Forelimb muscle (tissue), 1 donor: ENCODE data around the gene ZFP36L2. TPM values are rescaled to one million over a fixed set of nuclear protein-coding genes. Genes with fewer than 3 reads are reported as not detected.

Experiments used
- DNase-seq: peaks from one replicate; pipeline ENCODE4 v3.0.0-alpha.2; 2013; ENCODE audit warnings: low read depth
- polyA plus RNA-seq: library from polyadenylated mRNA; unstranded; fragments of 120-200 nt; gene quantifications from one replicate; pipeline ENCODE4 v1.2.1, GENCODE V29; 2013; ENCODE audit not compliant: insufficient read length

The ZFP36L2 gene
- polyA plus RNA-seq, 1 donor = 55.1 TPM

DNA sequence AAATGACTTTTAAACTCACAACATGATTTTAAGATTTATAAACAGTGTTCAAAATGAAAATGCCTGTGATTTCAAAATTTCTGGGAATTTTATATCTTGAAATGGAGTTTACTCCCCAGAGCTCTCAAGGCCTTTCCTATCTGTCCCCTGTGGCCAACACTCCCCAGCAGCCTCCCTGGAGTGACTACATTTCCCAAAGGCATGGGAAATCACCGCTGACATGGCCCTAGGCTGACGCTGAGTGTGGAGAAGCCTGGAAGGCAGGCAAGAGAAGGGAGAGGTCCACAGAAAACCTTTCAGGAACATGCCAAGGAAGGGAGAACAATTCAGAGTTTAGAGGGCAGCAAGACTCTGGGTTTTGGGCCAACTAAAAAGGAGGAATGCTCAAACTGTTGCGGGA, 20.2 kb upstream of the ZFP36L2 start:
- no peak for DNase-seq

DNA sequence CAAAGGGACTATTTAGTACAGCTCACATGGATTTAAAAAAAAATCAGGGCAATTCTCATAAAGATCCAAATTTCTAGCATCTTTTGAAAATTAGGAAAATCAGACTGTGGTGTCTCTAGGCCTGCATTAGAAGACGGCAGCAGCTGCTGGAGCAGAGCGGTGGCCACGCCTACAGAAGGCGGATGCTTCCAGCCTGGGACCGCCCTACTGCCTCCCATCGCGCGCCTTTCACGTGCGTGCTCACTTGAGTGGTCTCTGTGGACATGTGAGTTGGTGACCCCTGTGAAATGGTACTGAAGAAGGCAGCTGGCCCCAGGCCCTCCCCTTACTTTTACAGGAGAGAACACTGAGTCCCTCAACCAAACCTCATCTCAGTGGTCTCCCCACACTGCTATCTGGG, 15.2 kb upstream of the ZFP36L2 start:
- no peak for DNase-seq

DNA sequence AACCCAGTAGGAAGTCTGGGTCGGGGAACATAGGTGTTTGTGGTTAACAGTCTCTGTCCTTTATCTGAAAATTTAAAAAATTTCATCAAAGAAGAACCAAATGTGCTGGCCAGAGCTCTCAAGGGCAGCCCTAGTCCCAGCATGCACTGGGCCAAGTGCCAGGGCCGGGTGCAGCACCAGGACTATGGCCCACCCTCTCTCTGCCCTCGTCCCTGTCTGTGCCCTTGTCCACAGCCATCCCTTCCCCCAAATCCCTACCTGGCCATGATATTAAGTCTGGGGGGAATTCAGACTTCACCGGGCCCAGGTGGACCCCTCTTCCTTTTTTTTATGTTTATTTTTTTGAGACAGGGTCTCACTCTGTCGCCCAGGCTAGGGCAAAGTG, 14.4 kb upstream of the ZFP36L2 start:
- DNase-seq = no peak

DNA sequence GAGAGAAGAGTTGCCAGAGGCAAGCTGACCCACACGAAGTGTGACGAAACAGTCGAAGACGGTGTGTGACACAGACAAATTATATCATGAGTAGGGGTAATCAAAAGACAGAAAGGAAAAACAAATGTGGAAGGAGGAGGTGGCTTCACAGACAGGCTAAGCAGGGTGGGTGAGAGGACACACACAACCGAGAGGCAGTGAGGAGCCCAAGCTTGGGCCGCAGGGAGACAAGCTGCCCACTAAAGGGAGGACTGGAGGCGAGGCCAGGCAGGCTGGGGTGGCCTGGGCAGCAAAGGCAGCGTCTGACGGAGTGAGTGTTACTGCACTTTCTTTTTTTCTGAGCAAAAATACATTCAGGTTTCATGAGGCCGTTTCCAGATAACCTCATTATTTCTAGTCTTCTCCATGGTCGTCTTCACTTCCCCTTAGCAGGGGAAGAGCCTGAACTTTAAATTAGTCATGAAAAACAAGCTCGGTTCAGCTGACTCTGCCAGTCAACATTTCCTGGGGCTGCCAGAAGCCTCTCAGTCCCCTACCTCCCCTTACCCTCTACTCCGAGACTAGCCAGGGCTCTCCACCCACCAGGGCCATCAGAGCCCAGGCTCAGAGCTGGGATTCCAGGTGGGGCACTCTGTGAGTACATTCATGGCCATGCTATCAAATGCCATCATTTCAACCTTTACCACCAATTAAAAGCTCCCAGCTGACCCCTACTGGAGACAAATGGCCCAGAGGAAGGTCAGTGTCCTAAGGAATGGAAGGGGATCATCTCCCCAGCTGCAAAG, 13.8 kb upstream of the ZFP36L2 start:
- DNase-seq = no peak

DNA sequence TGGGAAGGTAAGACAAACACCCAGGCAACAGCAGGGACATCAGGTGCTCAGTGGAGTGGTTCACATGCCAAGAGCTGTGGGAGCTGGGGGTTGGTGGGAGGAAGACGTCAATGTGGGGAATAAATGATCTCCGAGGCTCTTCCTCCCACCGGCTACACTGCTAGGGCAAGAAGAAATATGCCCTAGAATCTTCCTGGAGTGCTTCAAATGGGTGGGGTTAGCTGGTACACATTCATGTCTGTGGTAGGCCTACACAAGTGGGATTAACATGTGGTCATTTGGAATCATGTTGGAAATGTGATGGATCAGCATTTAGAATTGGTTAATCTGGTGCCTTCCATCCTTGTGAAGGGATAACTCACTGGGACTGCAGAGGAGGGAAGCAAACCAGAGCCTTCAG, 12.4 kb upstream of the ZFP36L2 start:
- DNase-seq = no peak

DNA sequence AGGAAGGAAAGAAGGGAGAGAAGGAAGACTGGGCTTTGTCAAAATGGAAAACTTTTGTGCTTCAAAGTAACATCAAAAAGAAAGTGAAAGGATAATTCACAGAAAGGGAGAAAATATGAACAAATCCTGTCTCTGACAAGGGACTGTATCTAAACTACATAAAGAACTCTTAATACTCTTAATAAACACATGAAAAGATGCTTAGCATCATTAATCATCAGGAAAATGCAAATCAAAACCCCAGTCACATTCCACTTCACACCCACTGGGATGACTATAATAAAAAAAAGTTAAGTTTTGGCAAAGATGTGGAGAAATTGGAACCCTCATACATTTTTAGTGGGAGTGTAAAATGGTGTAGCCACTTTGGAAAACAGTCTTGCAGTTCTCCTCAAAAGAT, 11.8 kb upstream of the ZFP36L2 start:
- no peak for DNase-seq

DNA sequence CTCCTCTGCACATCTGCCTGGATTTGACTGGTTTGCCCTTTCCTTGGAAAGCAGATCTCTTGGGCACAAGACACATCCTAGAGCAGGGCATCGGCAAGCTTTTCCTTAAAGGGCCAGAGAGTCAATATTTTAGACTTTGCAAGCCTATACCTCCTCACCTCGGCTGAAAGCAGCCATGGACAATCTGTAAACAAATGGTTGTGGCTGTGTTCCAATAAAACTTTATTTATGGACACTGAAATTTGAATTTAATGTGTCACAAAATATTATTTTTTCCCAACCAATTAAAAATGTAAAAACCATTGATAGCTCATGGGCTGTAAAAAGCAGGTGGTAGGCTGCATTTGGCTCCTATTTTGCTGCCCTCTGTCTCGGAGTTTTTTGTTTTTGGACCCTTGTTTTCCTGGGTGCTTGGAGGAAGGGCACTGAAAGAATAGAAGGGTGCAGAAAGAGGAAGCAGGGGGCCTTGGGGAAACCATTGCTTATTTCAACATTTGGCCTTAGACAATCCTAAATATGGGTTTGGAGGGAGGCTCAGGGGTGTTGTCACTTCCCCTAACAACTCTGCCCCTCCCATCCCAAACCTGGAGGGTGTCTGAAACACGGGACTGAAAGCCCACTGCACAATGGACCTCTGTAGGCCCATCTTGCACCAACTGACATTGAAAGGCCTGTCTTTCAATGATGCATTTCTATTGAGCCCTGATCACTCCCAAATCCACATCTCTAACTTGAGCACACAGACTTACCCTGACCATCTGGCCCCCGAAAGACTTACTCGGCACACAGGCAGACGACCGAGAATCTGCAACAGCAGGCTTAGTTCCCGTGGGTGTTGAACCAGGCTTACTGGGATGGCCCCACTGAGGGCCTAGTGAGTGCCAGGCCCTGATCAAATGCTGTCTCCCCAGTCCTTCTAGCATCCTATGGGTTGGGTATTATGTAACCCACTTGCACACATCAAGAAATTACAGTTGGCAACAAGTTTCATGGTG, 7.1 kb upstream of the ZFP36L2 start:
- DNase-seq = no peak

DNA sequence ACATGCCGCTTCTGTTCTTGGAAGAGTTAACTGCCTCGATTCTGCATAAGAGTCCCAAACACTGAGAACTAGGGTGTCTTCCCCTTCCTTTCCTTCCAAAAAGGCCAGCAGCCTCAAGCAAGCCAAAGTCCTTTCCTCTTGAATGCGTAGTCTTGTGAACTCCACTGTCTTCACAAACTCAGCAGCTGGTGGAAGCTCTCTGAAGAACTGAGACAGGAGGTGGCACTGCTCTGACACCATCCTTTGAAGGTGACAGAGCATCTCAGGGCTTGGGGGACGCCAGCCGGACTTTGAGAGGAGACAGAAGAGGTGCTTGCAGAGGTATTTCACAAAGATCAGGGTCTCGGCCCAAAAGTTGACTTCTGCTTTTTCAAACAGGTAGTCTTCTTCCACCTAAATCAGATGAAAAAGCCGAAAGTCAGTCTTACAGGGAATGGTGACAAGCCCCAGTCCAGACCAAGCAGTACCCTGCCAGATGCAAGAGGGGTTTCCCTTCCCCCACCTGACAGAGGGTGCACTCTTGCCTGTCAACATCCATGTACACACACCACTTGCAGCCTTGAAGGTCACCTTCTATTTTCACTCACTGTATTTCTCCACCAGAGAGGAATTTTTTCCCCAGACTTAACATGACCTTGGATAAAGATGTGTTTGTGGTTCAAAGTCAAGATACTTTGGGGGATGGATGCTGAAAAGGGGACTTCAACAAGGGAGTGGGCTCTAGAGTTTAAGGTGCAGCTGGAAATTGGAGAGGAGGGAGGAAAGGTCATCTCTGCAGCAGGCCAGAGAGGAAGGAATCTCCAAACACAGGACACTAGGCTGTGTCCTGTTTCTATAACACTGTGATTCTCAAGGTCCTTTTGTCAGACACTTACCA, 4.8 kb upstream of the ZFP36L2 start:
- no peak for DNase-seq

DNA sequence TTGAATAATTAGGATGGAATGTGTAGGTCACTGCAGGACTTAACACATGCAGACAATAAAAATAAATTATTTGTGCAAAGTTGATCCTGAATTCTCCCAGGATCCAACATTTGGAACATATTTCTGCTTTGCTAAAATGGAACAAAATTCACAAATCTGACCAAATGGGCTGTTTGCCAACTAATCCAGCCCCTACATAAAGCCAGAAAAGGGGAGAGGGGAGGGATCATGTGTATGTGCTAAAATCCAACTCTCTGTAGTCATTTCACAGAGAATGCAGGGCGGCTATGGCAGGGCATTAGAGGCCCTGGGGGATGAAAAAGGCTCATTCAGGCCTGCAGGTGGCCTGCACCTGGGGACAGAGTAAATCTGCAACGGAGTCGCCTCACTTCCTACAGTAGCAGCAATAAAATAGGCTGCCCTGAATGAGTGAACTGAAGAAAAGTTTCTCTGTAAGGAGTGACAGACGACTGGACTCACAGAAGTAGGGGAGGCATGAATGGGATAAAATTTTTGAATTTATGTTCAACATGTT, 4.0 kb upstream of the ZFP36L2 start:
- DNase-seq = no peak

DNA sequence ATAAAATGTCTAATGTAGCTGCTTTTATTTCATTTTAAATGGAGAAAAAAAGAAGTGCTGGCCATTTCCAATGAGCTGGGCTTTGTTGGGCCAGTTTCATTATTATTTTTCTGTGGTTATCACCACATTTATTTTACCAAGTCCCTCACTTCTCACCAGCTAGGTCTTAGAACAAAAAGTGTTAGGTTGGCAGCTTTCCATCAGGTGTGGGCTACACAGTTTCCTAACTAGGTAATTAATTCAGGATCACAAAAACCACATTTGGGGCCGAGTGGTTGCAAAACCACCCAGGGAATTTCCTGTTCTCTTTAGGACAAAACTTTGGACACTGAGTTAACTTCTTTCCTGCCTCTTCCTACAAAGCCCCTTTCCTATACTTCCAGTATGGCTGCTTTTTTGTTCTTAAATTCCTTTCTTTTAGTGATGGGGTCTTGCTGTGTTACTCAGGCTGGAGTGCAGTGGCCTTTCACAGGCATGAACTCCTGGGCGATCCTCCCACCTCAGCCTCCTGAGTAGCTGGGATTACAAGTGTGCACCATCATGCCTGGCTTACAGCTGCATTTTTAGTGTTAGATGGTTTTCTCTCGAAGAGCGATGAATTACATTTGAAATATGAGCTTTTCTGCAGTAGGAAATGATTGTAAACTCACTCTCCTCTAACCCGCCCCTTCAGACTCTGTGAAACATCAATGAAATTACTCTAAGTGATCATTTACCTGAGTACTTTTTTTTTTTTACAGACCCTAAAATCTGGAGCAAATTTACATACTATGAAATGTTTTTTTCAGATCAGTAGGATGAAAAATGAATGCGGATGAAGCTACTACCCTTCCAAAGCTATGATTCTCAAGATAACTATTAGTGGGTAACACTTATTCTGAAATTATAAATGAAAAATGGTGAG, 2.6 kb upstream of the ZFP36L2 start:
- DNase-seq = no peak

DNA sequence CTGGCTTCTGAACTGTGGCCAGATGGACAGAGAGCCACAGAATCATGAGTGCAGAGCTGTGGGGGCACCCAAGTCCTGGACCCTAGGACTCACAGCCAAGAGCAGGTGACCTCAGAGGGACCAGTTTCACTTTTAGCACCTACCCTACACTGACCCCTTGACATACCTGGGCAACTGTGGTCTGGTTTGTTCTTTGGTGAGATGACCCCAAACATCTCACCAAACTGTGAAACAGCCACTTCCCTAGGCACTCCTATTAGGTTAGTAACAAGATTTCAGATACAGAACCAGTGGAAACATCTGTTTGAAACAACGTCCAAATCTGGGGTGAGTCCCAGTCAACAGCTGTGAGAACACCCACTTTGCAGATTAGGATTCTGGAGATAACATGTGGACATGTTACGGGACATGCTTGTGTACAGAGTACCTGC, 1.9 kb upstream of the ZFP36L2 start:
- DNase-seq = no peak

DNA sequence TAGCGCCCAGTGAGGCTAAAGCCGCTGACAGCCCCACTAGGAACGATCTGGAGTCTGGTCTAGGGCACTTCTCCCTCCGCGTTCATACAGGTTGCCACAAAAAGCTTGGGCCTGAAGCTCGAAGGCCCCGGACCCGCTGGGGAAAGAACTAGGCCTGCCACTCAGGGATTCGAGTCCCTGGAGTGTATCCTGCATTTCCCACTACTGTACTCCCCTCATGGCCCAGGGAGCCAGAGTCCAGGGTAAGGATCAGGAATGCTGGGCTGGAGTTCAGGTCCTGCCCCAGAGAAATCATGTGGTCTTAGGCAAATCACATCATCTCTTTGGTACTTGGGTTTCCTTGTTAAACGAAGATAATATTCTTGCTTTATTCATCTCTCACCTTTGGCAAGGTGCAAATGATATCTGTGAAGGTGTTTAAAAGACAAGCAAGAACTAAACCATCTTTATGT, 1.4 kb upstream of the ZFP36L2 start:
- no peak for DNase-seq

DNA sequence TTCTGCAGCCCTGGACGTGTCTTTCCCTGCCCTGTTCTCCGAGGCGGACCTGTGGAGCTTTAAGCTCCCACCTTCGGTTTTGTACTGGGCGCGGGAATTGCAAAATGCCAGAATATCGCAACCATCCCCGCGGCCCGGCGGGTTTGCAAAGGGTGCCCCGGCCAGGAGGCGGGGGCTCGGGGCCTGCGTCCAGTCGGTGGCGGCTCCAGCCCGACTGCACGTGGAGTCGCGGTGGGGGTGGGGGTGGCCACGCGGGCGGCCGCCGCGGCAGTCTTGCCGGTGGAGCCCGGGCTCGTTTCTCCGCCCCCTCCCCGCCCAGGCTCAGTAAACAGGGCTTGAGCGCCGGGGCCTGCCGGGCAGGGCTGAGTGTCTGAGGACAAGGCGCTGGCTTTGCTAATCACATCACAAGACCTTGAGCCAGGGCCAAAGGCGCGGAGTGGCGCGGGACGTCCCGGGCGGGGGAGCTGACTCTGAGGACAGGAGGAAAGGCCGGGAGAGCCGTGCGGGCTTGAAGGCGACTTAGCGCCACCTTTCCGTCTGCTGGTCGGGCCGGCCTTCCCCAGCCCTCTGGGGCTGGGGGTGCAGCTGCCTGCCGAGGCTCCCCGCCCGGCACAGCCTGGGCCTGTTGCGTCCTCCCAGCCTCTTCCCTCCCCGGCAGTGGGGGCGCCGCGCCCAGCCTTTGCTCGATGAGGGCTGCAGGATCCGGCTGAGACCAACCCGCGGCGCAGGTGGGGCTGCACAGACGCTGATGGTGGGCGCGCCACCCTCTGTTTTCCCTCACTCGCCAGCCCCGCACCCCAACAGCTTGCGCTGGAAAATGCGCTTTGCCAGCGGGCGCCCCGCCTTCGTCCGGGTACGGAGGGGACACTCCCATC, 786 bp upstream of the ZFP36L2 start:
- DNase-seq = no peak

DNA sequence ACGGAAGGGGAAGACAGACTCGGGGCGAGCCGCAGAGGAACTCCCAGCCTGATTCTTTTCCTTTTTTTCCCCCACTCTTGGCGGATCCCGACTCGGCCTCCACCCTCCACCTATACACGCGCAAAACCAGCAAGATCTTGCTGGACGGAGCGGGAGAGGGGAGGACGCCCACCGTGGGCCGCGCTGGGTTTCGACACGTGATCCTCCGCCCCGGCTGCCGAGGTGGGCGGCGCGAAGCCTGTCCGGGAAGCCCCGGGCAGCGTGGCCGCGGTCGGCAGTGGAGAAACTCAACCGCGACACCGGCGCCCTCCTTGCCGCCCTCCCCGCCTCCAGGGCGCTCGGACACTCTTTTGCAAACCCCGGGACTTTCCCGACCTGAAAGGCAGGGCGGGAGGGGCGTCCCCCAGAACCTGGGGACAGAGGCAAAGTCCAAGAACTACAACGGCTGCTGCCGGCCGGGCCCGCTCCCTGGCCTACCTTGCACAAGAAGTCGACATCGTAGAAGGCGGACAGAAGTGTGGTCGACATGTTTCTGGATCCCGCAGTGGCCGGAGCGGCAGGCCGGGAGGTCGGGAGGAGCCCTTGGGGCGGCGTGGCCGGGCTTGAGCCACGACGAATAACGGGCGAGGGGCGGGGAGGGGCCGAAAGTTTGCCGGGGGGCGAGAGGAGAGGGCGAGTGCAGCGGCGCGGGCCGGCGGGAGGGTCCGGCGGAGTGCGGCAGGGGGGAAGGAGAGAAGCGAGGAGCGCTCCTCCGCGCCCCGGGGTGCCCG, 433 bp downstream of the ZFP36L2 start:
- DNase-seq = no peak

DNA sequence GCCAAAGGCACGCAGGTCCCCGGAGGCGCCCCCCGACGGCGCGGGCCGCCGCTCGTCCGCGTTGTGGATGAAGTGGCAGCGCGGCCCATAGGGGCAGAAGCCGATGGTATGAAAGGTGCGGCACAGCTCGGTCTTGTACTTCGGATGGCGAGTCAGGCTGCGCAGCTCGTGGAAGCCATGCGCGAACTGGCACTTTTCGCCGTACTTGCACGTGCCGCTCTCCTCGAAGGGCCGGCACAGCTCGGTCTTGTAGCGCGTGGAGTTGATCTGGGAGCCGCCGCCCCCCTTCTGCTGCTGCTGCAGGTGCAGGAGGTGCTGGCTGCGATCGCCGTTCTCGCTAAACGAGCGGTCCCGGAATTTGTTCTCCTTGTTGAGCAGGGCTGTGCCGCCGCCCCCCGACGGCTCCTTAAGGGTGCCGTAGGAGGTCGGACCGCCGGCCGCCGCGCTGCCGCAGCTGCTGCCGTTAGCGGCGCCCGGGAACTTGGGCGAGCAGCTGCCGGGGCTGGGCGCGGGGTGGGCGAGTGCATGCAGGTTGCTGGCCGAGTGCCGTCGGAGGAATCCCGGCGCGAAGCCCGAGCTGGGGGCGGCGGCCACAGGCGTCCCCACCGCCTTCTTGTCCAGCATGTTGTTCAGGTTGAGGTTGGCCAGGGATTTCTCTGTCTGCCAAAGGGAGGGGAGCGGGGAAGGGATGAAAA, 1.2 kb downstream of the ZFP36L2 start:
- DNase-seq = no peak

DNA sequence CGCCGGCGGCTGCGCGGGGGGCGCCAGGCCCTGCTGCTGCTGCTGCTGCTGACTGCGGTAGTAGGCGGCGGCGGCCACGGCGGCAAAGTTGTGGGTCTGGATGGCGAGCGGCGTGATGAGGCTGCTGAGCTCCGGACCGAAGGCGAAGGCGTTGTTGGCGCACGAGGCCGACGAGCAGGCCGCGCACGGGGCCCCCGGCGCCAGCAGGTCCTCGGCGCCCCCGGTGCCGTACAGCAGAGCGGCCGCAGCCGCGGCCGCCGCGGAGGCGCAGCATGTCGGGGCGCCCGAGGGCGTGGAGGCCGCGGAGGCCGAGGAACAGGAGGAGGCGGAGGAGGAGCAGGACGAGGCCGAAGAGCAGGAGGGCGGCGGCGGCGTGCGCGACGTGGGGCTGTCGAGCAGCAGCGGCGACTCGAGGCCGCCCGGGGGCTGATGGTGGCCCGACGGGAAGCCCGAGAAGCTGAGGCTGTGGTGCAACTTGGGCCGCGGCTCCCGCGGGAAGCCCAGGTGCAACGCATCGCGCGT, 1.8 kb downstream of the ZFP36L2 start:
- DNase-seq = no peak

DNA sequence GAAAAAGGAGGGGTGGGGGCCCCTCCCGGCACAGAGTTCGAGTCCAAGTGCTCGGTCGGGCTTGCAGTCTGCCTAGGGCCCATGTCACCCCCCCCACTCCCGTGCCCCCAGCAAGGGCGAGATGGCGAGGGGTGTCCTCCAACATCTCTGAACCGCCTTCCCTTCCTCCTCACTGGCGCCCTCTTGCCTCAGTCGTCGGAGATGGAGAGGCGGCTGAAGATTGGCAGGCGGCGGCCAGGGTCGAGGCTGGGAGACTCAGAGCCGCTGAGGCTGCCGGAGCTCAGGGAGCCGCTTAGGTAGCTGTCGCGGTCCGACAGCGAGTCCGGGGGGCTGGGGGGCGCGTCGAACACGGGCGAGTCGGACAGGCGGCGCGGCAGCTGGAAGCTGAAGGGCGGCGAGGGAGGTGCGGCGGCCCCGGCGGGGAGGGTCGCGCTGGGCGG, 2.3 kb downstream of the ZFP36L2 start:
- DNase-seq = no peak
